ENCODE data around the gene SCAMP2. TPM values are rescaled to one million over a fixed set of nuclear protein-coding genes. Genes with fewer than 3 reads are reported as not detected.

Gene SCAMP2
- total and polyA plus RNA-seq, 10 of the 15 experiments (the other 5 are each of a cell fraction or from before 2014, with no cell fraction given): 10.9 to 158 (median 99.6) TPM

DNA sequence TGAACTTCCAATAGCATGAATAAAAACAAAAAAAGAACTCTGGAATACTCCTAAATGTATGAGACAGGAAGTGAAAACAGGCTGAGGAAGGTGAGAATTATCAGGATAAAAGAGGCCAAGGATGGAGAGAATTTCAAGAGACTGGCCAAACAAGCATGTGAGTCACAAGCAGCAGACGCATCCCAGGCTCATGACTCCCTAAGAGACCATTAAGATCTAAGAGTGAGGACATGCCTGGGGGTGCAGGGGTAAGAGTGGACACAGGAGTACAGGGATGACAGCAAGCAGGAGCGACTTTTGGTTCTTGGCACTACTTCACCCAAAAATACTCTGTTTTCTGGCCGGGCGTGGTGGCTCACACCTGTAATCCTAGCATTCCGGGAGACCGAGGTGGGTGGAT, 7.1 kb downstream of the SCAMP2 start (continued):
- TF ChIP-seq, protein P1, sequence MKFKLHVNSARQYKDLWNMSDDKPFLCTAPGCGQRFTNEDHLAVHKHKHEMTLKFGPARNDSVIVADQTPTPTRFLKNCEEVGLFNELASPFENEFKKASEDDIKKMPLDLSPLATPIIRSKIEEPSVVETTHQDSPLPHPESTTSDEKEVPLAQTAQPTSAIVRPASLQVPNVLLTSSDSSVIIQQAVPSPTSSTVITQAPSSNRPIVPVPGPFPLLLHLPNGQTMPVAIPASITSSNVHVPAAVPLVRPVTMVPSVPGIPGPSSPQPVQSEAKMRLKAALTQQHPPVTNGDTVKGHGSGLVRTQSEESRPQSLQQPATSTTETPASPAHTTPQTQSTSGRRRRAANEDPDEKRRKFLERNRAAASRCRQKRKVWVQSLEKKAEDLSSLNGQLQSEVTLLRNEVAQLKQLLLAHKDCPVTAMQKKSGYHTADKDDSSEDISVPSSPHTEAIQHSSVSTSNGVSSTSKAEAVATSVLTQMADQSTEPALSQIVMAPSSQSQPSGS (IDR thresholded peaks at IDR 0.05; ENCODE audit: low read length): no peak
- TF ChIP-seq HDAC2 (IDR thresholded peaks at IDR 0.05): no peak

- Histone ChIP-seq H3K79me2 (ENCODE audit: control insufficient read depth, insufficient read depth, low read length) (peaks cover 62% of the 10 kb centered on the region), H3K9ac (ENCODE audit: control insufficient read depth, insufficient read depth, low read length) (no peak overlapping the region), H3K27me3 (replicated peaks in 1 of 2; ENCODE audit: control insufficient read depth in 2 of 2, insufficient read depth in 2 of 2, low read length in 1 of 2) (no peaks in the 10 kb centered on the region), H3K4me2 (ENCODE audit: control insufficient read depth, insufficient read depth) (no peak overlapping the region), H3K9me3 (replicated peaks; ENCODE audit: control insufficient read depth, insufficient read depth, low read length) (peaks cover 12% of the 10 kb centered on the region), H3K36me3 (ENCODE audit: control insufficient read depth in 2 of 2, insufficient read depth in 2 of 2, low read length in 1 of 2) (peaks cover 2 to 19% of the 10 kb centered on the region in 2 experiments; a peak in 3 of 4 replicates), H4K20me1 (ENCODE audit: control insufficient read depth, insufficient read depth) (peaks cover 3% of the 10 kb centered on the region; the same call in 1 of the 2 replicates), H2AFZ (ENCODE audit: control insufficient read depth, low read depth, low read length) (no peak overlapping the region), H3K4me1 (ENCODE audit: control insufficient read depth, insufficient read depth, low read length) (peaks cover 28% of the 10 kb centered on the region), H3K27ac (ENCODE audit: control insufficient read depth, insufficient read depth) (no peak overlapping the region), H3K4me3 (no peak overlapping the region)
- ATAC-seq: no peak
- no peak for TF ChIP-seq CREM (IDR thresholded peaks at IDR 0.05; ENCODE audit: low read depth)
- TF ChIP-seq MEF2B (IDR thresholded peaks at IDR 0.05; ENCODE audit: partially characterized antibody, poor library complexity, severe bottlenecking): no peak
- no peak for TF ChIP-seq CREB1 (IDR thresholded peaks at IDR 0.05; ENCODE audit: low read depth)
- TF ChIP-seq MEF2A (IDR thresholded peaks at IDR 0.05; ENCODE audit: insufficient read depth, low read depth, low read length): no peak
- no peak for TF ChIP-seq BHLHE40 (IDR thresholded peaks at IDR 0.05; ENCODE audit: borderline replicate concordance in 1 of 2, low read depth in 2 of 2, low read length in 1 of 2)
- TF ChIP-seq, protein P2, sequence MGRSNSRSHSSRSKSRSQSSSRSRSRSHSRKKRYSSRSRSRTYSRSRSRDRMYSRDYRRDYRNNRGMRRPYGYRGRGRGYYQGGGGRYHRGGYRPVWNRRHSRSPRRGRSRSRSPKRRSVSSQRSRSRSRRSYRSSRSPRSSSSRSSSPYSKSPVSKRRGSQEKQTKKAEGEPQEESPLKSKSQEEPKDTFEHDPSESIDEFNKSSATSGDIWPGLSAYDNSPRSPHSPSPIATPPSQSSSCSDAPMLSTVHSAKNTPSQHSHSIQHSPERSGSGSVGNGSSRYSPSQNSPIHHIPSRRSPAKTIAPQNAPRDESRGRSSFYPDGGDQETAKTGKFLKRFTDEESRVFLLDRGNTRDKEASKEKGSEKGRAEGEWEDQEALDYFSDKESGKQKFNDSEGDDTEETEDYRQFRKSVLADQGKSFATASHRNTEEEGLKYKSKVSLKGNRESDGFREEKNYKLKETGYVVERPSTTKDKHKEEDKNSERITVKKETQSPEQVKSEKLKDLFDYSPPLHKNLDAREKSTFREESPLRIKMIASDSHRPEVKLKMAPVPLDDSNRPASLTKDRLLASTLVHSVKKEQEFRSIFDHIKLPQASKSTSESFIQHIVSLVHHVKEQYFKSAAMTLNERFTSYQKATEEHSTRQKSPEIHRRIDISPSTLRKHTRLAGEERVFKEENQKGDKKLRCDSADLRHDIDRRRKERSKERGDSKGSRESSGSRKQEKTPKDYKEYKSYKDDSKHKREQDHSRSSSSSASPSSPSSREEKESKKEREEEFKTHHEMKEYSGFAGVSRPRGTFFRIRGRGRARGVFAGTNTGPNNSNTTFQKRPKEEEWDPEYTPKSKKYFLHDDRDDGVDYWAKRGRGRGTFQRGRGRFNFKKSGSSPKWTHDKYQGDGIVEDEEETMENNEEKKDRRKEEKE (IDR thresholded peaks at IDR 0.05): no peak
- TF ChIP-seq MXI1 (IDR thresholded peaks at IDR 0.05; ENCODE audit: low read depth, low read length): no peak
- no peak for TF ChIP-seq E2F8 (IDR thresholded peaks at IDR 0.05; ENCODE audit: low read depth, partially characterized antibody)
- no peak for TF ChIP-seq ZNF622 (IDR thresholded peaks at IDR 0.05)
- TF ChIP-seq CBX3 (IDR thresholded peaks at IDR 0.05; ENCODE audit: borderline replicate concordance, low read depth): no peak
- no peak for TF ChIP-seq NFIC (IDR thresholded peaks at IDR 0.05; ENCODE audit: low read depth, low read length)
- TF ChIP-seq RB1 (IDR thresholded peaks at IDR 0.05; ENCODE audit: borderline replicate concordance): no peak
- no peak for TF ChIP-seq FOS (IDR thresholded peaks at IDR 0.05; ENCODE audit: borderline replicate concordance, extremely low read depth, insufficient read length)
- in situ Hi-C loops (cut with MboI): no loop called here
- intact Hi-C loops (cut with micrococcal nuclease; ENCODE audit: unreplicated experiment): no loop called here
- ChIA-PET CTCF (interaction anchor here (0.7 to 11.2 kb wide), 3 partner anchors 35 to 94 kb away, joined by 3 to 129 read pairs (median 4); no protein-coding TSS in a partner anchor), RAD21 (ENCODE audit: unreplicated experiment) (interaction anchor here (1.0 kb wide), 1 partner anchor 37 kb away, joined by 4 read pairs; no protein-coding TSS in a partner anchor), SMC1A (ENCODE audit: uncharacterized antibody, unreplicated experiment) (interaction anchor here (0.9 kb wide), 1 partner anchor 36 kb away, joined by 3 read pairs; no protein-coding TSS in a partner anchor), POLR2A (interaction anchor here (0.7 kb wide), 1 partner anchor 41 kb away, joined by 5 read pairs; no protein-coding TSS in a partner anchor)
- 100% methylated on average over 2 of the region's 2 CpGs for WGBS (ENCODE audit: insufficient coverage, insufficient replicate concordance, low lambda C conversion rate, missing lambda C conversion rate)
- no TSS peak for BruUV-seq (replicated peaks)
- no peak for FAIRE-seq
- no peak for DNase-seq (ENCODE audit: low read depth, low spot score)
Measured at GRCh38 chr15:74865316-74865715, 7.8 kb downstream of the SCAMP2 start.
